IPS-18a (cell line): ENCODE measurements around the gene PLCB1.

Source experiments
- H3K27ac ChIP-seq: one replicate; pipeline ENCODE4 v1.5.1; 2013; ENCODE audit warnings: low read length
- H3K27me3 ChIP-seq: one replicate; pipeline ENCODE4 v1.6.1; 2013; ENCODE audit warnings: mild to moderate bottlenecking, low read length; ENCODE audit not compliant: control insufficient read depth, insufficient read depth
- H3K36me3 ChIP-seq: one replicate; pipeline ENCODE4 v1.6.1; 2013; ENCODE audit warnings: low read depth, low read length; ENCODE audit not compliant: control insufficient read depth
- H3K4me1 ChIP-seq: one replicate; pipeline ENCODE4 v1.6.1; 2013; ENCODE audit warnings: low read depth, low read length; ENCODE audit not compliant: control insufficient read depth
- H3K4me3 ChIP-seq: one replicate; pipeline ENCODE4 v1.5.1; 2013; ENCODE audit warnings: low read length
- H3K9ac ChIP-seq: one replicate; pipeline ENCODE4 v1.6.1; 2013; ENCODE audit warnings: mild to moderate bottlenecking, low read length, moderate library complexity
- H3K9me3 ChIP-seq: one replicate; pipeline ENCODE4 v1.6.1; 2013; ENCODE audit warnings: low read depth, low read length; ENCODE audit not compliant: control insufficient read depth

The PLCB1 gene

GRCh38 chr20:8783734-8784133, 651.7 kb downstream of the PLCB1 start:
- no peaks in the 10 kb centered on the region for H3K36me3 ChIP-seq
- no peaks in the 10 kb centered on the region for H3K4me1 ChIP-seq
- no peak overlapping the region for H3K27ac ChIP-seq
- H3K27me3 ChIP-seq = no peaks in the 10 kb centered on the region
- no peaks in the 10 kb centered on the region for H3K9me3 ChIP-seq
- H3K9ac ChIP-seq = no peak overlapping the region
- no peak overlapping the region for H3K4me3 ChIP-seq

- H3K9me3 ChIP-seq = no peaks in the 10 kb centered on the region
- H3K27me3 ChIP-seq = no peaks in the 10 kb centered on the region
- H3K27ac ChIP-seq = no peak overlapping the region
- H3K9ac ChIP-seq = no peak overlapping the region
- no peak overlapping the region for H3K4me3 ChIP-seq
- H3K36me3 ChIP-seq = no peaks in the 10 kb centered on the region
- no peaks in the 10 kb centered on the region for H3K4me1 ChIP-seq
Measured at GRCh38 chr20:8786383-8786782, 654.3 kb downstream of the PLCB1 start.

- Histone ChIP-seq H3K9me3 (no peaks in the 10 kb centered on the region), H3K36me3 (no peaks in the 10 kb centered on the region), H3K27me3 (no peaks in the 10 kb centered on the region), H3K4me3 (no peak overlapping the region), H3K9ac (no peak overlapping the region), H3K4me1 (no peaks in the 10 kb centered on the region), H3K27ac (no peak overlapping the region)
Measured at GRCh38 chr20:8787090-8787489, 655.0 kb downstream of the PLCB1 start.

GRCh38 chr20:8788275-8788674, 656.2 kb downstream of the PLCB1 start:
- H3K27me3 ChIP-seq = no peaks in the 10 kb centered on the region
- no peaks in the 10 kb centered on the region for H3K4me1 ChIP-seq
- no peak overlapping the region for H3K27ac ChIP-seq
- no peaks in the 10 kb centered on the region for H3K36me3 ChIP-seq
- no peaks in the 10 kb centered on the region for H3K9me3 ChIP-seq
- H3K9ac ChIP-seq = no peak overlapping the region
- no peak overlapping the region for H3K4me3 ChIP-seq

- H3K9ac ChIP-seq = no peak overlapping the region
- no peak overlapping the region for H3K4me3 ChIP-seq
- no peaks in the 10 kb centered on the region for H3K36me3 ChIP-seq
- H3K27me3 ChIP-seq = no peaks in the 10 kb centered on the region
- H3K4me1 ChIP-seq = no peaks in the 10 kb centered on the region
- H3K9me3 ChIP-seq = no peaks in the 10 kb centered on the region
- H3K27ac ChIP-seq = no peak overlapping the region
Measured at GRCh38 chr20:8788831-8789230, 656.8 kb downstream of the PLCB1 start.

GRCh38 chr20:8790442-8791074, 658.5 kb downstream of the PLCB1 start:
- peak overlapping the region; percentile 2 for H3K27ac ChIP-seq
- H3K9me3 ChIP-seq = no peaks in the 10 kb centered on the region
- H3K4me1 ChIP-seq = no peaks in the 10 kb centered on the region
- no peak overlapping the region for H3K9ac ChIP-seq
- no peak overlapping the region for H3K4me3 ChIP-seq
- H3K36me3 ChIP-seq = no peaks in the 10 kb centered on the region
- no peaks in the 10 kb centered on the region for H3K27me3 ChIP-seq

- Histone ChIP-seq H3K27ac (no peak overlapping the region), H3K9me3 (no peaks in the 10 kb centered on the region), H3K9ac (no peak overlapping the region), H3K4me3 (no peak overlapping the region), H3K36me3 (no peaks in the 10 kb centered on the region), H3K27me3 (no peaks in the 10 kb centered on the region), H3K4me1 (no peaks in the 10 kb centered on the region)
Measured at GRCh38 chr20:8795404-8795803, 663.3 kb downstream of the PLCB1 start.

GRCh38 chr20:8796088-8796660, 664.1 kb downstream of the PLCB1 start:
- Histone ChIP-seq H3K27ac (no peak overlapping the region), H3K4me1 (no peaks in the 10 kb centered on the region), H3K9me3 (no peaks in the 10 kb centered on the region), H3K36me3 (no peaks in the 10 kb centered on the region), H3K4me3 (no peak overlapping the region), H3K9ac (no peak overlapping the region), H3K27me3 (no peaks in the 10 kb centered on the region)

- Histone ChIP-seq H3K27ac (no peak overlapping the region), H3K27me3 (no peaks in the 10 kb centered on the region), H3K9ac (no peak overlapping the region), H3K9me3 (no peaks in the 10 kb centered on the region), H3K4me3 (no peak overlapping the region), H3K4me1 (no peaks in the 10 kb centered on the region), H3K36me3 (no peaks in the 10 kb centered on the region)
Measured at GRCh38 chr20:8798505-8798904, 666.4 kb downstream of the PLCB1 start.

GRCh38 chr20:8800089-8800488, 668.0 kb downstream of the PLCB1 start:
- no peaks in the 10 kb centered on the region for H3K4me1 ChIP-seq
- H3K27me3 ChIP-seq = no peaks in the 10 kb centered on the region
- no peak overlapping the region for H3K4me3 ChIP-seq
- no peaks in the 10 kb centered on the region for H3K36me3 ChIP-seq
- no peaks in the 10 kb centered on the region for H3K9me3 ChIP-seq
- H3K27ac ChIP-seq = no peak overlapping the region
- no peak overlapping the region for H3K9ac ChIP-seq

- H3K27me3 ChIP-seq = no peaks in the 10 kb centered on the region
- no peak overlapping the region for H3K9ac ChIP-seq
- H3K9me3 ChIP-seq = no peaks in the 10 kb centered on the region
- no peak overlapping the region for H3K4me3 ChIP-seq
- no peak overlapping the region for H3K27ac ChIP-seq
- no peaks in the 10 kb centered on the region for H3K4me1 ChIP-seq
- H3K36me3 ChIP-seq = no peaks in the 10 kb centered on the region
Measured at GRCh38 chr20:8801686-8802085, 669.6 kb downstream of the PLCB1 start.

- Histone ChIP-seq H3K4me1 (peaks cover 3% of the 10 kb centered on the region), H3K4me3 (no peak overlapping the region), H3K9me3 (no peaks in the 10 kb centered on the region)
Measured at GRCh38 chr20:8803065-8803464, 671.0 kb downstream of the PLCB1 start.

More at GRCh38 chr20:8803065-8803464, 671.0 kb downstream of the PLCB1 start:
- Histone ChIP-seq H3K27ac (no peak overlapping the region), H3K27me3 (no peaks in the 10 kb centered on the region), H3K9ac (no peak overlapping the region), H3K36me3 (no peaks in the 10 kb centered on the region)
